IMR-90 (cell line): ENCODE measurements around the gene CXADR. TPM values are rescaled to one million over a fixed set of nuclear protein-coding genes. Genes with fewer than 3 reads are reported as not detected.

Experiments
- ATAC-seq: fragments of 200-7000 bp; cut with Tn5 transposase; 2 replicates; pipeline ENCODE4 v1.9.1; 2020; ENCODE audit warnings: low read depth, mild to moderate bottlenecking, moderate library complexity
- BruUV-seq: library from RNA; stranded (reverse); fragments of 400-500 nt; replicated peaks from 2 replicates; lab custom pipeline; 2021; lab: Mats Ljungman, UMichigan
- CTCF ChIA-PET: fragments of 300-600 bp; formaldehyde crosslinking; extraction: SDS; loops from one replicate; lab custom pipeline; 2021; ENCODE audit warnings: antibody characterized with exemption; lab: Yijun Ruan, JAX
- POLR2A ChIA-PET: fragments of 300-600 bp; sonication (Branson Sonifier 250); formaldehyde crosslinking; loops from one replicate; lab custom pipeline; 2022; ENCODE audit warnings: antibody characterized with exemption; ENCODE audit not compliant: unreplicated experiment; lab: Charles Lee
- DNase-seq: peaks from one replicate; pipeline ENCODE4 v3.0.0; 2013
- H2AFZ ChIP-seq: replicated peaks from 2 replicates; pipeline ENCODE3; 2013; ENCODE audit warnings: low read length, mild to moderate bottlenecking; ENCODE audit not compliant: poor library complexity
- H2AK5ac ChIP-seq: 2 replicates; pipeline ENCODE4 v1.6.1; 2013; ENCODE audit warnings: low read depth, low read length, inconsistent platforms
- H2AK9ac ChIP-seq: replicated peaks from 2 replicates; pipeline ENCODE3; 2013; ENCODE audit warnings: mild to moderate bottlenecking, low read depth, low read length, moderate library complexity; ENCODE audit not compliant: poor library complexity
- H2BK120ac ChIP-seq: 2 replicates; pipeline ENCODE4 v1.6.1; 2013; ENCODE audit warnings: low read depth, low read length, inconsistent platforms
- H2BK15ac ChIP-seq: 3 replicates; pipeline ENCODE4 v1.6.1; 2013; ENCODE audit warnings: low read depth, low read length, inconsistent platforms
- H2BK20ac ChIP-seq: 2 replicates; pipeline ENCODE4 v1.6.1; 2013; ENCODE audit warnings: low read depth, mild to moderate bottlenecking, inconsistent platforms, low read length, moderate library complexity
- H2BK5ac ChIP-seq: 2 replicates; pipeline ENCODE4 v1.6.1; 2013; ENCODE audit warnings: mild to moderate bottlenecking, low read depth, low read length, inconsistent platforms; ENCODE audit not compliant: poor library complexity, severe bottlenecking
- H3K14ac ChIP-seq: replicated peaks from 2 replicates; pipeline ENCODE4 v1.6.1; 2013; ENCODE audit warnings: low read depth, low read length, inconsistent platforms
- H3K18ac ChIP-seq: 2 replicates; pipeline ENCODE4 v1.6.1; 2013; ENCODE audit warnings: low read depth, low read length, control low read depth
- H3K23ac ChIP-seq: 2 replicates; pipeline ENCODE4 v1.6.1; 2013; ENCODE audit warnings: low read depth, low read length, inconsistent platforms
- H3K27ac ChIP-seq: 2 replicates; pipeline ENCODE4 v1.5.1; 2013; ENCODE audit warnings: mild to moderate bottlenecking, control low read depth, low read length; ENCODE audit not compliant: insufficient read depth
- H3K27me3 ChIP-seq: 2 replicates; pipeline ENCODE4 v1.6.1; 2013; ENCODE audit warnings: low read length; ENCODE audit not compliant: control insufficient read depth, insufficient read depth
- H3K36me3 ChIP-seq: 2 replicates; pipeline ENCODE4 v1.6.1; 2013; ENCODE audit warnings: low read length, mixed read lengths; ENCODE audit not compliant: control insufficient read depth, insufficient read depth
- H3K4ac ChIP-seq: 2 replicates; pipeline ENCODE4 v1.6.1; 2013; ENCODE audit warnings: low read depth, low read length, inconsistent platforms
- H3K4me1 ChIP-seq: 2 replicates; pipeline ENCODE4 v1.6.1; 2013; ENCODE audit warnings: low read length, mixed read lengths; ENCODE audit not compliant: control insufficient read depth, insufficient read depth
- H3K4me2 ChIP-seq: 2 replicates; pipeline ENCODE4 v1.6.1; 2013; ENCODE audit warnings: low read depth, mild to moderate bottlenecking, control low read depth, low read length, moderate library complexity
- H3K4me3 ChIP-seq: 2 replicates; pipeline ENCODE4 v1.5.1; 2013; ENCODE audit warnings: low read depth, mild to moderate bottlenecking, control low read depth, low read length, moderate library complexity; ENCODE audit not compliant: insufficient read depth
- H3K56ac ChIP-seq: 2 replicates; pipeline ENCODE4 v1.6.1; 2013; ENCODE audit warnings: low read length, inconsistent platforms; ENCODE audit not compliant: insufficient read depth; ENCODE audit errors: extremely low read depth
- H3K79me1 ChIP-seq, 2 experiments: 2 replicates each; pipeline ENCODE4 v1.6.1; 2013; ENCODE audit warnings: low read length in 2 of 2, inconsistent platforms in 1 of 2, low read depth in 1 of 2
- H3K9ac ChIP-seq: 2 replicates; pipeline ENCODE4 v1.6.1; 2013; ENCODE audit warnings: low read depth, low read length, control low read depth
- H3K9me1 ChIP-seq: 2 replicates; pipeline ENCODE4 v1.6.1; 2013; ENCODE audit warnings: low read length, inconsistent platforms; ENCODE audit not compliant: insufficient read depth
- H3K9me3 ChIP-seq: 2 replicates; pipeline ENCODE4 v1.6.1; 2013; ENCODE audit warnings: low read length; ENCODE audit not compliant: control insufficient read depth, insufficient read depth
- H4K20me1 ChIP-seq: 2 replicates; pipeline ENCODE4 v1.6.1; 2013; ENCODE audit warnings: low read length, inconsistent platforms; ENCODE audit not compliant: insufficient read depth
- H4K5ac ChIP-seq: 2 replicates; pipeline ENCODE4 v1.6.1; 2013; ENCODE audit warnings: mild to moderate bottlenecking, low read depth, low read length, control low read depth
- H4K8ac ChIP-seq, 2 experiments: 2 replicates each; pipeline ENCODE4 v1.6.1; 2013; ENCODE audit warnings: low read depth in 2 of 2, low read length in 2 of 2, control low read depth in 1 of 2, inconsistent platforms in 1 of 2
- H4K91ac ChIP-seq: 2 replicates; pipeline ENCODE4 v1.6.1; 2013; ENCODE audit warnings: low read depth, low read length, inconsistent platforms; ENCODE audit not compliant: insufficient read depth
- BHLHE40 ChIP-seq: fragments of 150-350 bp; IDR thresholded peaks from 2 replicates; pipeline ENCODE4 v1.6.1; 2016; ENCODE audit warnings: mild to moderate bottlenecking, low read depth, low read length
- CEBPB ChIP-seq: IDR thresholded peaks from 2 replicates; pipeline ENCODE4 v1.6.1; 2012; ENCODE audit warnings: low read depth, low read length, improper control_type of control experiment
- CHD1 ChIP-seq: IDR thresholded peaks from 2 replicates; pipeline ENCODE4 v1.6.1; 2012; ENCODE audit warnings: low read depth, low read length, improper control_type of control experiment
- NFE2L2 ChIP-seq: fragments of 150-350 bp; IDR thresholded peaks from 2 replicates; pipeline ENCODE4 v1.6.1; 2016; ENCODE audit warnings: low read depth, mild to moderate bottlenecking, low read length
- POLR2A ChIP-seq: IDR thresholded peaks from 2 replicates; pipeline ENCODE4 v1.6.1; 2012; ENCODE audit warnings: mild to moderate bottlenecking, low read depth, low read length
- RAD21 ChIP-seq: IDR thresholded peaks from 2 replicates; pipeline ENCODE4 v1.6.1; 2012; ENCODE audit warnings: low read length, improper control_type of control experiment
- RCOR1 ChIP-seq: IDR thresholded peaks from 2 replicates; pipeline ENCODE4 v1.6.1; 2012; ENCODE audit warnings: mild to moderate bottlenecking, low read length, improper control_type of control experiment; ENCODE audit not compliant: insufficient replicate concordance
- RFX5 ChIP-seq: IDR thresholded peaks from 2 replicates; pipeline ENCODE4 v1.8.0; 2012; ENCODE audit warnings: low read depth, mild to moderate bottlenecking, low read length, moderate library complexity
- SMC3 ChIP-seq: fragments of 150-350 bp; IDR thresholded peaks from 2 replicates; pipeline ENCODE4 v1.6.1; 2016; ENCODE audit warnings: low read depth, mild to moderate bottlenecking, antibody characterized with exemption, low read length, moderate library complexity
- WGBS, 2 experiments: methylation state at CpG; one replicate each; pipeline versions ENCODE4 v1.1.5 to v1.1.7; 2013; ENCODE audit warnings: missing lambda C conversion rate in 2 of 2; ENCODE audit not compliant: insufficient read length in 1 of 2; ENCODE audit errors: extremely low coverage in 2 of 2; 5-methylcytosine and 5-hydroxymethylcytosine counted together
- dilution Hi-C: fragments of 300-500 bp; cut with HindIII; formaldehyde crosslinking; loops from one replicate; pipeline ENCODE4 v1.14.3; 2018; ENCODE audit warnings: low sequenced_read_pairs; ENCODE audit not compliant: unreplicated experiment
- in situ Hi-C: fragments of 300-500 bp; cut with MboI; formaldehyde crosslinking; loops from 3 replicates; pipeline ENCODE4 v1.14.3; 2019; ENCODE audit warnings: low sequenced_read_pairs, inconsistent platforms, mixed read lengths
- intact Hi-C: fragments of 100-400 bp; cut with micrococcal nuclease; formaldehyde crosslinking; loops from 2 replicates; pipeline ENCODE4 v1.10.0; 2022
- polyA plus RNA-seq, 3 experiments: library from polyadenylated mRNA; depleted of rRNA; stranded (reverse); fragments of >200 nt; gene quantifications; 2 replicates each; pipeline ENCODE4 v1.2.3, GENCODE V29; 2012; ENCODE audit warnings: low replicate concordance in 1 of 3
- total RNA-seq: library from RNA; depleted of rRNA; stranded (reverse); fragments of >200 nt; gene quantifications from 2 replicates; pipeline ENCODE4 v1.2.3, GENCODE V29; 2012
- TF ChIP-seq, protein P1 (sequence below): fragments of 150-350 bp; IDR thresholded peaks from 2 replicates; pipeline ENCODE4 v1.6.1; 2016; ENCODE audit warnings: low read depth, mild to moderate bottlenecking, low read length, moderate library complexity, borderline replicate concordance
- TF ChIP-seq, protein P2 (sequence below): fragments of 150-350 bp; IDR thresholded peaks from 2 replicates; pipeline ENCODE4 v1.6.1; 2017; ENCODE audit warnings: mild to moderate bottlenecking, antibody characterized with exemption, low read length, low read depth
- TF ChIP-seq, protein P3 (sequence below): conservative IDR thresholded peaks from 2 replicates; pipeline ENCODE4 v1.5.1; 2012; ENCODE audit warnings: mild to moderate bottlenecking, low read depth, low read length, improper control_type of control experiment

The CXADR gene
- total and polyA plus RNA-seq, 2 of the 4 experiments (the other 2 are of a cell fraction), result 0.21 to 1.1 TPM

DNA sequence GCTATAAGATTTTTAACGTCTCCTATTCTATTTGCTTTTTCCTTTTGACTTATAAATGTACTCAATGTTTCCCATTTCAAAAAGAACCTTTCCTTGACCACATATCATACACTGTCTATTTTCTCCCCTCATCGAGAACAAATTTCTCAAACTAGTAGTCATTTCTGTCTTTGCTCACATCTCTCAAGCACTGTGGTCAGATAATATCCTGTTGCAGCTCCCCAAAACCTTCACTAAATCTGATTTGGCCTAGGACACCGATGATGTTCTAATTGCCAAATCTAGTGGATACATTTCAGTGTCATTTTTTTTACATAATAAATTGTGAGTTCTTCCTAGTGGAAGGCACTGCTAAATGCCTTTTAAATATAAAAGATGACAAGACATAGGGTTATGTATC is 19.4 kb downstream of the CXADR start:
- no peaks in the 10 kb centered on the region for H3K9me3 ChIP-seq
- no peak overlapping the region for H4K91ac ChIP-seq
- in situ Hi-C loops (no loop called here), dilution Hi-C loops (no loop called here), intact Hi-C loops (no loop called here)
- H3K36me3 ChIP-seq, result no peaks in the 10 kb centered on the region
- peaks cover 3% of the 10 kb centered on the region for H3K27me3 ChIP-seq
- H3K4me1 ChIP-seq, result no peaks in the 10 kb centered on the region
- H3K9me1 ChIP-seq, result no peaks in the 10 kb centered on the region
- H4K8ac ChIP-seq, result no peak overlapping the region
- DNase-seq (no peak), ATAC-seq (no peak)
- no peak overlapping the region for H2BK20ac ChIP-seq
- no TSS peak for BruUV-seq
- H3K18ac ChIP-seq, result no peak overlapping the region
- no CpG with 5 or more reads among the region's 3 CpGs for WGBS, 2 experiments
- H2AK5ac ChIP-seq, result no peak overlapping the region
- no peaks in the 10 kb centered on the region for H3K79me1 ChIP-seq
- POLR2A ChIA-PET, result no interaction called here
- no peak overlapping the region for H4K5ac ChIP-seq
- no peak overlapping the region for H3K27ac ChIP-seq
- H2AK9ac ChIP-seq, result no peak overlapping the region
- H3K14ac ChIP-seq, result no peak overlapping the region
- no peaks in the 10 kb centered on the region for H4K20me1 ChIP-seq
- no peak overlapping the region for H3K4me2 ChIP-seq
- H2BK5ac ChIP-seq, result no peak overlapping the region
- CTCF ChIA-PET, result interaction anchor here (0.5 kb wide), 1 partner anchor 167 kb away, joined by 3 read pairs; no protein-coding TSS in a partner anchor
- no peak overlapping the region for H2BK15ac ChIP-seq
- no peak overlapping the region for H2AFZ ChIP-seq
- no peak overlapping the region for H3K4me3 ChIP-seq
- no peak overlapping the region for H3K9ac ChIP-seq
- no peak overlapping the region for H3K56ac ChIP-seq
- H3K4ac ChIP-seq, result no peak overlapping the region
- no peak overlapping the region for H3K23ac ChIP-seq
- TF ChIP-seq CHD1 (no peak), SMC3 (no peak), RCOR1 (no peak), RFX5 (no peak), BHLHE40 (no peak), POLR2A (no peak), RAD21 (no peak), NFE2L2 (no peak), CEBPB (no peak)
- TF ChIP-seq, protein P1, sequence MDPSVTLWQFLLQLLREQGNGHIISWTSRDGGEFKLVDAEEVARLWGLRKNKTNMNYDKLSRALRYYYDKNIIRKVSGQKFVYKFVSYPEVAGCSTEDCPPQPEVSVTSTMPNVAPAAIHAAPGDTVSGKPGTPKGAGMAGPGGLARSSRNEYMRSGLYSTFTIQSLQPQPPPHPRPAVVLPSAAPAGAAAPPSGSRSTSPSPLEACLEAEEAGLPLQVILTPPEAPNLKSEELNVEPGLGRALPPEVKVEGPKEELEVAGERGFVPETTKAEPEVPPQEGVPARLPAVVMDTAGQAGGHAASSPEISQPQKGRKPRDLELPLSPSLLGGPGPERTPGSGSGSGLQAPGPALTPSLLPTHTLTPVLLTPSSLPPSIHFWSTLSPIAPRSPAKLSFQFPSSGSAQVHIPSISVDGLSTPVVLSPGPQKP, result no peak
- TF ChIP-seq, protein P2, sequence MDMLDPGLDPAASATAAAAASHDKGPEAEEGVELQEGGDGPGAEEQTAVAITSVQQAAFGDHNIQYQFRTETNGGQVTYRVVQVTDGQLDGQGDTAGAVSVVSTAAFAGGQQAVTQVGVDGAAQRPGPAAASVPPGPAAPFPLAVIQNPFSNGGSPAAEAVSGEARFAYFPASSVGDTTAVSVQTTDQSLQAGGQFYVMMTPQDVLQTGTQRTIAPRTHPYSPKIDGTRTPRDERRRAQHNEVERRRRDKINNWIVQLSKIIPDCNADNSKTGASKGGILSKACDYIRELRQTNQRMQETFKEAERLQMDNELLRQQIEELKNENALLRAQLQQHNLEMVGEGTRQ, result no peak
- TF ChIP-seq, protein P3, sequence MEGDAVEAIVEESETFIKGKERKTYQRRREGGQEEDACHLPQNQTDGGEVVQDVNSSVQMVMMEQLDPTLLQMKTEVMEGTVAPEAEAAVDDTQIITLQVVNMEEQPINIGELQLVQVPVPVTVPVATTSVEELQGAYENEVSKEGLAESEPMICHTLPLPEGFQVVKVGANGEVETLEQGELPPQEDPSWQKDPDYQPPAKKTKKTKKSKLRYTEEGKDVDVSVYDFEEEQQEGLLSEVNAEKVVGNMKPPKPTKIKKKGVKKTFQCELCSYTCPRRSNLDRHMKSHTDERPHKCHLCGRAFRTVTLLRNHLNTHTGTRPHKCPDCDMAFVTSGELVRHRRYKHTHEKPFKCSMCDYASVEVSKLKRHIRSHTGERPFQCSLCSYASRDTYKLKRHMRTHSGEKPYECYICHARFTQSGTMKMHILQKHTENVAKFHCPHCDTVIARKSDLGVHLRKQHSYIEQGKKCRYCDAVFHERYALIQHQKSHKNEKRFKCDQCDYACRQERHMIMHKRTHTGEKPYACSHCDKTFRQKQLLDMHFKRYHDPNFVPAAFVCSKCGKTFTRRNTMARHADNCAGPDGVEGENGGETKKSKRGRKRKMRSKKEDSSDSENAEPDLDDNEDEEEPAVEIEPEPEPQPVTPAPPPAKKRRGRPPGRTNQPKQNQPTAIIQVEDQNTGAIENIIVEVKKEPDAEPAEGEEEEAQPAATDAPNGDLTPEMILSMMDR, result no peak
- H2BK120ac ChIP-seq, result no peak overlapping the region
